IPS DF 6.9 (cell line): ENCODE results near the gene KLRC4.
A peak's percentile ranks its signal among the peaks of the same experiment; 100 is the strongest.
"Not testable (repeated sequence)": the region's sequence is repeated elsewhere in the genome, so short reads cannot be mapped to it uniquely, and the experiment has no call there.

Experiments used
- DNase-seq: peaks from one replicate; pipeline ENCODE4 v3.0.0-alpha.2; 2013; ENCODE audit warnings: low read depth, low spot score
- H3K27ac ChIP-seq: one replicate; pipeline ENCODE4 v1.5.1; 2013; ENCODE audit warnings: low read length, control low read depth
- H3K27me3 ChIP-seq: 2 replicates; pipeline ENCODE4 v1.6.1; 2013; ENCODE audit warnings: mild to moderate bottlenecking, low read length; ENCODE audit not compliant: control insufficient read depth, insufficient read depth
- H3K36me3 ChIP-seq: 2 replicates; pipeline ENCODE4 v1.6.1; 2013; ENCODE audit warnings: low read length; ENCODE audit not compliant: control insufficient read depth, insufficient read depth
- H3K4me1 ChIP-seq: 2 replicates; pipeline ENCODE4 v1.6.1; 2013; ENCODE audit warnings: low read length; ENCODE audit not compliant: control insufficient read depth, insufficient read depth
- H3K4me3 ChIP-seq: 2 replicates; pipeline ENCODE4 v1.5.1; 2013; ENCODE audit warnings: mild to moderate bottlenecking, low read length
- H3K9me3 ChIP-seq: 2 replicates; pipeline ENCODE4 v1.6.1; 2013; ENCODE audit warnings: low read length, inconsistent platforms; ENCODE audit not compliant: control insufficient read depth, insufficient read depth
- WGBS: extraction: QIAGEN DNeasy Blood & Tissue Kit; methylation state at CpG from one replicate; pipeline ENCODE4 v1.1.7; 2013; ENCODE audit warnings: mixed read lengths, missing lambda C conversion rate; ENCODE audit not compliant: insufficient read length, insufficient coverage; 5-methylcytosine and 5-hydroxymethylcytosine counted together

KLRC4 gene, protein sequence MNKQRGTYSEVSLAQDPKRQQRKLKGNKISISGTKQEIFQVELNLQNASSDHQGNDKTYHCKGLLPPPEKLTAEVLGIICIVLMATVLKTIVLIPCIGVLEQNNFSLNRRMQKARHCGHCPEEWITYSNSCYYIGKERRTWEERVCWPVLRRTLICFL

DNA sequence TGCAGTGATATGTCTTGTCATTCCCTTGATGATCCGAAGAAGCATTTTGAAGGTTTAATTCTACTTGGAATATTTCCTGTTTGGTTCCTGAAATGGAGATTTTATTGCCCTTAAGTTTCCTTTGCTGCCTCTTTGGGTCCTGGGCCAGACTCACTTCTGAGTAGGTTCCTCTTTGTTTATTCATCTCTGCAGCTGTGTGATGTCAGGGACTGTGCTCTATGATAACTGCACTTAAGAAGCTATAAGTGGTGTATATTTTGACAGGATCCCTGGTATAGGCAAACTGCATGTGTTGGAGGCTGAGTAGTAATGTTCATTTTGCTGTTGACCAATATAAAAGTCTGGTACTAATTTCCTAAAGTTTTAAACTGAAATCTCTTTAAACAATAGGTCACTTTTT lies at the start of gene KLRC4:
KLRC4 (minus strand) TSS at position 366 of the 400 bp plus-strand sequence; CDS start at position 184, 182 bp downstream.
- Histone ChIP-seq H3K9me3 (no peaks in the 10 kb centered on the region), H3K4me3 (no peak within 1 kb of the TSS), H3K4me1 (no peaks in the 10 kb centered on the region), H3K27ac (no peak within 1 kb of the TSS), H3K36me3 (no peaks in the 10 kb centered on the region), H3K27me3 (no peaks in the 10 kb centered on the region)
- no CpG with 5 or more reads among the region's 1 CpG for WGBS
- no peak for DNase-seq

DNA sequence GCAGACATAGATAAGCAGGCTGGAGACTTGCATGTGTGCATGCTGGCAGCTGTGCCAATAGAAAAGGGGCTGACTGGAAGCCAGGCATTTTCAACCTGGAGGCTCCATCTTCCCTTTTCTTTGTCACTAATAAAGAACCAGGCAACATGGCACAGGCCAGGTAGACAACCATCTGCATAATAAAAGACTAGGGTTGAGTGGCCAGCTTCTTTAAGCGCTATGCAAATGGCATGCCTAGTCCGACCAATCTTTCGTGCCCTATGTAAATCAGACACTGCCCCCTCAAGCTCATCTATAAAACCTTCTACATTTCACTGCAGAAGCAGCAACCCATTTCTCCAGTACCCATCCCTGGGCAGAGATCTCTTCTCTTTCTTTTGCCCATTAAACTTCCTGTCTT lies 48.2 kb upstream of the KLRC4 start:
- no peak overlapping the region for H3K27ac ChIP-seq
- H3K36me3 ChIP-seq = no peaks in the 10 kb centered on the region
- no CpG with 5 or more reads among the region's 3 CpGs for WGBS
- H3K4me1 ChIP-seq = no peaks in the 10 kb centered on the region; the same call in 1 of the 2 replicates
- DNase-seq = peak; percentile 27
- H3K9me3 ChIP-seq = no peaks in the 10 kb centered on the region
- H3K27me3 ChIP-seq = no peaks in the 10 kb centered on the region
- no peak overlapping the region for H3K4me3 ChIP-seq

DNA sequence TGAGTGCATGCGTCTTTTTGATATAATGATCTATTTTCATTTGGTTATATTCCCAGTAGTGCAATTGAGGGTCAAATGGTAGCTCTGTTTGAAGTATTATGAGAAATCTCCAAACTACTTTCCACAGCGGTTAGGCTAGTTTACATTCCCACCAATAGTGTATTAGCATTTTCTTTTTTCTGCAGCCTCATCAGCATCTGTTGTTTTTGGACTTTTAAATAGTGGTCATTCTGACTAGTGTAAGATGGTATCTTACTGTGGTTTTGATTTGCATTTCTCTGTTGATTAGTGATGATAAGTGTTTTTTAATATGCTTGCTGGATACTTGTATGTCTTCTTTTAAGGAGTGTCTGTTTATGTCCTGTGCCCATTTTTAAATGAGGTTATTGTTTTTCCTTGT lies 47.3 kb upstream of the KLRC4 start:
- WGBS = no CpG with 5 or more reads among the region's 2 CpGs

DNA sequence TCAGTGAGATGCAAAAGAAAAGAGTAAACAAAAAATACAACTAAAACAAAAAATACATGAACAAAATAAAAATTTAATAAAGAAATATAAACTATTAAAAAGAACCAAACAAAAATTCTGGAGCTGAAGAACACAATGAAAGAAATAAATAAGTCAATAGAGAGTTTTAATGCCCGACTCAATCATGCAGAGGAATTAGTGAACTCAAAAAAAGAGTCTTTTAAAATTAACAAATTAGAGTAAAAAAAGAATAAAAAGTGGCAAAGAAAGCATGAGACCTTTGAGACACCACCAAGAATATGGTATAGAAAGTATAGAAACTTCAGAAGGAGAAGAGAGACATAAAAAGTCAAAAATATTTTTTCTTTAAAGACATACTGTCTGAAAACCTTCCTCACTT lies 46.2 kb upstream of the KLRC4 start:
- Histone ChIP-seq H3K9me3 (no peaks in the 10 kb centered on the region), H3K4me1 (no peaks in the 10 kb centered on the region; the same call in 1 of the 2 replicates), H3K27me3 (no peaks in the 10 kb centered on the region), H3K36me3 (no peaks in the 10 kb centered on the region), H3K4me3 (no peak overlapping the region), H3K27ac (no peak overlapping the region)
- no CpG with 5 or more reads among the region's 1 CpG for WGBS
- DNase-seq = no peak

More for the DNA sequence above, 47.3 kb upstream of the KLRC4 start:
- Histone ChIP-seq H3K36me3 (no peaks in the 10 kb centered on the region), H3K9me3 (no peaks in the 10 kb centered on the region), H3K4me3 (no peak overlapping the region), H3K4me1 (no peaks in the 10 kb centered on the region; the same call in 1 of the 2 replicates), H3K27me3 (no peaks in the 10 kb centered on the region), H3K27ac (no peak overlapping the region)
- DNase-seq = no peak

DNA sequence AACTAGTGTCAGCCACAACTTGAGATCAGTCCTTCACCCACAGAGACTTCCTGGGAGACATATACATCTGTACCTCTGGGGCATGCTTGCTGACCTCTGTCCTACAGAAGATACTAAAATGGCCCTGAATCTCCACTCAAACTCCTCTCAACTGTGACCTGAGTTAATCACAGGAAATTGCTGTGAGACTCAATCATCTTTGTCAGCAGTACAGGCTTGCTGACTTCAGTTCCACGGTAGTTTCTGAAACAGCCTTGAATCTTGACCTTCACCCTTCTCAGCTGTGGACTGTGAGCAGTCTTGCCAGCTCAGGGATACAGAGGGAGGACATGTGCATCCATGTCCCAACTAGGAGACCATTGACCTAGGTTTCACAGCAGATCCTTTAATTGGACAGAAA lies 45.0 kb upstream of the KLRC4 start:
- no peaks in the 10 kb centered on the region for H3K9me3 ChIP-seq
- no peaks in the 10 kb centered on the region for H3K36me3 ChIP-seq
- H3K27me3 ChIP-seq = no peaks in the 10 kb centered on the region
- no peak for DNase-seq
- no peaks in the 10 kb centered on the region; the same call in 1 of the 2 replicates for H3K4me1 ChIP-seq
- WGBS = no CpG with 5 or more reads among the region's 1 CpG
- no peak overlapping the region for H3K4me3 ChIP-seq
- H3K27ac ChIP-seq = no peak overlapping the region

DNA sequence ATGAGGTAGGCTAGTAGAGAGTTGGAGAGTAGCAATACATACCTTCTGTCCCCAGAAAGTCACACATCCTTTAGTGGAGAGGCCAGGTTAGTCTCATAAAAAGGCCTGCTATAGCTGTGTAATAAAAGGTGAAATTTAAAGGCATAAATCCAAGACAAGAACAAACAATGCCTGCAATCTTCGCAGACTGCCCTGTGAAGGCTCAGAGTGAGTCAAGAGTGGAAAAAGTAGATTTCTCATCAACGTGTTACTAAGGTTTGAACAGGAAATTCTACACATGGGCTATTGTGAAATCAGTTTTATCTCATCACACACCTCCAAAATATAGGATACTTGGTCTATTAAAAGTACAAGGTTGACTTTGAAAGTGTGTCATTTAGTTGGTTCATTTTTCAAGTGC lies 43.6 kb upstream of the KLRC4 start, which contains the start of gene KLRC1:
KLRC1 (minus strand) TSS at position 222 of the 400 bp plus-strand sequence. CDS start 2,221 bp downstream, outside the sequence.
- Histone ChIP-seq H3K9me3 (no peaks in the 10 kb centered on the region), H3K4me1 (no peaks in the 10 kb centered on the region; the same call in 1 of the 2 replicates), H3K27me3 (no peaks in the 10 kb centered on the region), H3K36me3 (no peaks in the 10 kb centered on the region), H3K4me3 (no peak within 1 kb of the TSS), H3K27ac (no peak within 1 kb of the TSS)
- no peak for DNase-seq
- no CpG with 5 or more reads among the region's 2 CpGs for WGBS

DNA sequence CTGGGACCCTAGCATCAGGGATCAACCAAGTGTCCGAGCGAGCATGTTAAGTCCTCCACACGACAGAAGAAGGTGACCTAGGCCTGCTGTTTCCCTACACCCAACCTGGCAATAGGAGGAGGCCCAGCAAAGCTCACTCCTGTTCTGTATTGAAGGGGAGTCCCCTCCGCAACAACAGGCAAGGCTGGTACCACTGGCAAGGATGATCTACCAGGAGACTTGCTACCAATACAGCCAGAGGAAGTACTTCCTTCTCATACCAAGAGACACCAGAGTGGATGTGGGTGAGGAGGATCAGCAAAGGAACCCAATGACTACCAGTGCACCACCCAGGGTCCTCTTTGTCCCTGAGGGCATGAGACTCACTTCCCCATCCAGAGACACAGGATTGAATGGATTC lies 38.7 kb upstream of the KLRC4 start:
- no peaks in the 10 kb centered on the region for H3K9me3 ChIP-seq
- H3K4me1 ChIP-seq = no peaks in the 10 kb centered on the region
- no CpG with 5 or more reads among the region's 4 CpGs for WGBS
- H3K27ac ChIP-seq = no peak overlapping the region
- no peak for DNase-seq
- H3K36me3 ChIP-seq = no peaks in the 10 kb centered on the region
- H3K4me3 ChIP-seq = no peak overlapping the region
- H3K27me3 ChIP-seq = no peaks in the 10 kb centered on the region

DNA sequence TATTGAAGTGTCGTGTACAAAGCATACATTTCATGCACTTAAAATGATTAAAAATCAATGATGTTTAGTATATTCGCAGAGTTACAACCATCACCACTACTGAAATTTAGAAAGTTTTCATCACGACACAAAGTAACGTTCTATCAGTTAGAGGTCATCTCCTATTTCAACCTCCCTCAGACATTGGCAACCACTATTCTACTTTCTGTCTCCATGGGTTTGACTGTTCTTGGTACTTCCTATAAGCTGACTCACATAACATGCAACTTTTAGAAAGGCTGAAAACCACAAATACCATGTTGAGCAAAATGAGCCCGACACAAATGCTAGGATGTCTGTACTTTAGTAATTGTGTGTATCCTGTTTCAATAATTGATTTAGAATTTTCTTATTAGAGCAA lies 36.5 kb upstream of the KLRC4 start:
- no CpG with 5 or more reads among the region's 5 CpGs for WGBS
- not testable (repeated sequence) for H3K9me3 ChIP-seq, H3K4me3 ChIP-seq, H3K4me1 ChIP-seq, H3K36me3 ChIP-seq, H3K27me3 ChIP-seq, H3K27ac ChIP-seq, DNase-seq

DNA sequence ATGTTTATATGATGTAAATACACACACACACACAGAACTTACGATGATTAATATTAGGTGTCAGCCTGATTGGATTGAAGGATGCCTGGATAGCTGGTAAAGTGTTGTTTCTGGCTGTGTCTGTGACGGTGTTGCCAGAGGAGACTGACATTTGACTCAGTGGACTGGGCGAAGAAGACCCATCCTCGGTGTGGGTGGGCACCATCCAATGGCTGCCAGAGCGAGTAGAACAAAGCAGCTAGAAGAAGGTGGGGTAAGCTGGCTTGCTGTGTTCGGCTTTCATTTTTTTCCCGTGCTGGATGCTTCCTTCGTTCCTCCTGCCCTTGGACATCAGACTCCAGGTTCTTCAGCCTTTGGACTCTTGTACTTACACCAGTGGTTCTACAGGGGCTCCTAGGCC lies 31.6 kb upstream of the KLRC4 start:
- H3K9me3 ChIP-seq, H3K27ac ChIP-seq, DNase-seq, H3K4me3 ChIP-seq, H3K27me3 ChIP-seq, H3K4me1 ChIP-seq, H3K36me3 ChIP-seq: not testable (repeated sequence)
- no CpG with 5 or more reads among the region's 8 CpGs for WGBS

DNA sequence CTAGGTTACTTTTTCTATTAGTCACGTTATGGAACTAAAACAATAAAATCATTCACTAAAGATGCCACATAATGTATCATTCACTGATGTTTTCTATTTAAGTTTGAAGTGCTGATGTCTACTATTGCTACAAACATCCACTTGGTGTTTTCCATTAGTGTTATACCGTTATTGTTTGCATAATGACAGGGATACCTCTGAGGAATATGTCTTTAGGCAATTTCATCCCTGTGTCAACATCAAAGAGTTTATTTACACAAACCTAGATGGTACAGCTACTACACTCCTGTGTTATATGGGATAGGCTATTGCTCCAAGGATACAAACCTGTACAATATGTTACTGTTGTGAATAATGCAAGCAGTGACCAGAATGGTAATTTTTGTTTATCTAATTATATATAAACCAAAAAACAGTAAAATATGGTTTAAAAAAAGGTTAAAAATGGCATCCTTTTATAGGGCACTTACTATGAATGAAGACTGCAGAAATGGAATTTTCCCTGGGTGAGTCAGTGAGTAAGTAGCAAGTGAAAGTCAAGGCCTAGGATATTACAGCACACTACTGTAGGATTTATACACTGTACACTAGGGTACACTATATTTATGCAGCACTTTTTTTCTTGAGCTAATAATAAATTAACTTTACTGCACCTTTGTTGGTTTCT lies 30.2 kb upstream of the KLRC4 start:
- DNase-seq, H3K27ac ChIP-seq, H3K4me1 ChIP-seq, H3K4me3 ChIP-seq, H3K27me3 ChIP-seq, H3K36me3 ChIP-seq, H3K9me3 ChIP-seq: not testable (repeated sequence)
- no CpG with 5 or more reads among the region's 2 CpGs for WGBS

DNA sequence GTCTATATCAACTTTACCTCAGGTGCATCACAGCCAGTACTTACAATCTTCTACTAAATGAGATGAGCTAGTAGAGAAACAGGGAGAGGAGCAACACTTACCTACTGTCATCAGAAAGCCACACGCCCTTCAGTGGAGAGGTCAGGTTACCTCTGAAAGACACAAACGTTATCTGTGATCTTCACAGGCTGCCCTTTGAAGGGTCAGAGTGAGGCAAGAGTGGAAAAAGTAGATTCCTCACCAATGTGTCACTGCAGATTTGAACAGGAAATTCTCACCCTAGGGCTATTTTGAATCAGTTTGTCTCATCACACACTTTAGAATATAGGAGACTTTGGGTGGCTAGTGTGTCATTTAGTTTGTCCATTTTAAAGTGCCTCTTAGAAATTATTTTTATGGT lies 28.0 kb upstream of the KLRC4 start:
- not testable (repeated sequence) for H3K27ac ChIP-seq, H3K4me3 ChIP-seq, H3K27me3 ChIP-seq, H3K36me3 ChIP-seq, H3K4me1 ChIP-seq, H3K9me3 ChIP-seq, DNase-seq
- no CpG with 5 or more reads among the region's 2 CpGs for WGBS
